H9 (cell line): Measurements from ENCODE around the gene NEURL2. TPM values are rescaled to one million over a fixed set of nuclear protein-coding genes. Genes with fewer than 3 reads are reported as not detected.

Experiments used
- DNase-seq: peaks from one replicate; pipeline ENCODE4 v3.0.0-alpha.2; 2017
- H2AFZ ChIP-seq: one replicate; pipeline ENCODE4 v1.6.1; 2013; ENCODE audit warnings: mild to moderate bottlenecking, low read length, control low read depth, moderate library complexity
- H2AK5ac ChIP-seq: 2 replicates; pipeline ENCODE4 v1.6.1; 2013; ENCODE audit warnings: low read length, control low read depth, mixed read lengths; ENCODE audit not compliant: insufficient read length
- H2BK120ac ChIP-seq: one replicate; pipeline ENCODE4 v1.6.1; 2013; ENCODE audit warnings: low read depth, mild to moderate bottlenecking, low read length, control low read depth, inconsistent platforms; ENCODE audit not compliant: poor library complexity, severe bottlenecking
- H2BK12ac ChIP-seq: 2 replicates; pipeline ENCODE4 v1.6.1; 2013; ENCODE audit warnings: low read length, control low read depth, mixed read lengths, low read depth; ENCODE audit not compliant: insufficient read length
- H2BK15ac ChIP-seq: 2 replicates; pipeline ENCODE4 v1.6.1; 2013; ENCODE audit warnings: low read depth, low read length, control low read depth
- H2BK20ac ChIP-seq: one replicate; pipeline ENCODE4 v1.6.1; 2013; ENCODE audit warnings: low read depth, mild to moderate bottlenecking, low read length, control low read depth, inconsistent platforms; ENCODE audit not compliant: poor library complexity, severe bottlenecking
- H2BK5ac ChIP-seq: 2 replicates; pipeline ENCODE4 v1.6.1; 2013; ENCODE audit warnings: low read length, control low read depth, mixed read lengths; ENCODE audit not compliant: insufficient read length
- H3K14ac ChIP-seq: 2 replicates; pipeline ENCODE4 v1.6.1; 2013; ENCODE audit warnings: low read length, control low read depth; ENCODE audit not compliant: insufficient read depth
- H3K18ac ChIP-seq: 2 replicates; pipeline ENCODE4 v1.6.1; 2013; ENCODE audit warnings: low read depth, mild to moderate bottlenecking, mixed read lengths, low read length, control low read depth; ENCODE audit not compliant: insufficient read length
- H3K23ac ChIP-seq: 2 replicates; pipeline ENCODE4 v1.6.1; 2013; ENCODE audit warnings: low read length, control low read depth, mixed read lengths, low read depth; ENCODE audit not compliant: insufficient read length
- H3K23me2 ChIP-seq: 2 replicates; pipeline ENCODE4 v1.6.1; 2013; ENCODE audit warnings: low read depth, mild to moderate bottlenecking, mixed read lengths, low read length, control low read depth; ENCODE audit not compliant: insufficient read length, poor library complexity, severe bottlenecking
- H3K27ac ChIP-seq: 2 replicates; pipeline ENCODE4 v1.5.1; 2013; ENCODE audit warnings: low read length, control low read depth, mixed read lengths, low read depth; ENCODE audit not compliant: insufficient read length
- H3K27me3 ChIP-seq: 2 replicates; pipeline ENCODE4 v1.6.1; 2013; ENCODE audit warnings: low read length, control low read depth, inconsistent platforms; ENCODE audit not compliant: insufficient read depth
- H3K4ac ChIP-seq: 2 replicates; pipeline ENCODE4 v1.6.1; 2013; ENCODE audit warnings: low read depth, mild to moderate bottlenecking, control low read depth, inconsistent platforms, low read length, moderate library complexity
- H3K4me1 ChIP-seq: 2 replicates; pipeline ENCODE4 v1.6.1; 2013; ENCODE audit warnings: low read length, control low read depth, inconsistent platforms; ENCODE audit not compliant: insufficient read depth
- H3K4me2 ChIP-seq: 2 replicates; pipeline ENCODE4 v1.6.1; 2013; ENCODE audit warnings: low read length, control low read depth, mixed read lengths; ENCODE audit not compliant: insufficient read length, insufficient read depth
- H3K56ac ChIP-seq: 2 replicates; pipeline ENCODE4 v1.6.1; 2013; ENCODE audit warnings: low read depth, mild to moderate bottlenecking, mixed read lengths, low read length, control low read depth; ENCODE audit not compliant: insufficient read length
- H3K79me1 ChIP-seq: 2 replicates; pipeline ENCODE4 v1.6.1; 2013; ENCODE audit warnings: low read depth, mild to moderate bottlenecking, moderate library complexity, low read length, control low read depth, inconsistent platforms; ENCODE audit not compliant: insufficient read depth, poor library complexity, severe bottlenecking
- H3K79me2 ChIP-seq: 2 replicates; pipeline ENCODE4 v1.6.1; 2013; ENCODE audit warnings: low read length, control low read depth, inconsistent platforms; ENCODE audit not compliant: insufficient read depth
- H3K9ac ChIP-seq: 2 replicates; pipeline ENCODE4 v1.6.1; 2013; ENCODE audit warnings: low read length, control low read depth, mixed read lengths; ENCODE audit not compliant: insufficient read length; ENCODE audit errors: extremely low read depth
- H3K9me3 ChIP-seq: one replicate; pipeline ENCODE4 v1.6.1; 2013; ENCODE audit warnings: low read depth, low read length, inconsistent platforms; ENCODE audit not compliant: control insufficient read depth
- H3T11ph ChIP-seq: one replicate; pipeline ENCODE4 v1.6.1; 2013; ENCODE audit warnings: mild to moderate bottlenecking, low read length, control low read depth, inconsistent platforms
- H4K20me1 ChIP-seq: one replicate; pipeline ENCODE4 v1.6.1; 2013; ENCODE audit not compliant: control insufficient read depth, insufficient read length, insufficient read depth
- H4K5ac ChIP-seq: 2 replicates; pipeline ENCODE4 v1.6.1; 2013; ENCODE audit warnings: low read depth, mild to moderate bottlenecking, mixed read lengths, low read length, control low read depth; ENCODE audit not compliant: insufficient read length
- H4K8ac ChIP-seq: replicated peaks from 2 replicates; pipeline ENCODE4 v1.6.1; 2013; ENCODE audit warnings: low read length, control low read depth, mixed read lengths, low read depth; ENCODE audit not compliant: insufficient read length
- H4K91ac ChIP-seq: 2 replicates; pipeline ENCODE4 v1.6.1; 2013; ENCODE audit warnings: low read depth, mild to moderate bottlenecking, moderate library complexity, mixed read lengths, low read length, control low read depth; ENCODE audit not compliant: insufficient read length
- H3K27ac Mint-ChIP-seq, 3 experiments: 2 replicates in 2 of 3; 3 replicates in 1 of 3; pipeline ENCODE4 v1.8.0; 2020 to 2021; ENCODE audit warnings: mixed read lengths in 3 of 3, mild to moderate bottlenecking in 1 of 3, moderate library complexity in 1 of 3
- H3K27me3 Mint-ChIP-seq: 2 replicates; pipeline ENCODE4 v1.8.0; 2021; ENCODE audit warnings: low read depth, mild to moderate bottlenecking, moderate library complexity, mixed read lengths
- H3K36me3 Mint-ChIP-seq, 3 experiments: 2 replicates in 2 of 3; 3 replicates in 1 of 3; pipeline ENCODE4 v1.8.0; 2020 to 2021; ENCODE audit warnings: low read depth in 3 of 3, mixed read lengths in 3 of 3; ENCODE audit not compliant: insufficient read depth in 1 of 3
- H3K4me1 Mint-ChIP-seq, 2 experiments: 2 replicates each; pipeline ENCODE4 v1.8.0; 2020; ENCODE audit warnings: mixed read lengths in 2 of 2
- H3K4me3 Mint-ChIP-seq, 2 experiments: 2 replicates in 1 of 2; 3 replicates in 1 of 2; pipeline ENCODE4 v1.8.0; 2020 to 2021; ENCODE audit warnings: mild to moderate bottlenecking in 2 of 2, mixed read lengths in 2 of 2, moderate library complexity in 1 of 2
- H3K9me3 Mint-ChIP-seq, 2 experiments: 2 replicates in 1 of 2; 3 replicates in 1 of 2; pipeline ENCODE4 v1.8.0; 2020; ENCODE audit warnings: mild to moderate bottlenecking in 2 of 2, mixed read lengths in 2 of 2, moderate library complexity in 1 of 2
- CTCF ChIP-seq: fragments of 200-600 bp; sonication (generic); conservative IDR thresholded peaks from 3 replicates; pipeline ENCODE4 v1.8.0; 2021; ENCODE audit warnings: antibody characterized with exemption, mild to moderate bottlenecking
- WGBS: extraction: QIAGEN DNeasy Blood & Tissue Kit; methylation state at CpG from one replicate; pipeline ENCODE4 v1.1.7; 2013; ENCODE audit warnings: missing lambda C conversion rate, low lambda C conversion rate, mixed read lengths; ENCODE audit not compliant: insufficient read length; ENCODE audit errors: extremely low coverage; 5-methylcytosine and 5-hydroxymethylcytosine counted together
- total RNA-seq: library from RNA; stranded (reverse); gene quantifications from 2 replicates; pipeline ENCODE4 v1.2.1, GENCODE V29; 2021

Gene NEURL2
- total RNA-seq, 1 experiment from 2014 or later = 5.4 TPM

- Histone ChIP-seq H3K4me1 (peaks cover 5% of the 10 kb centered on the region; the same call in 1 of the 2 replicates), H4K91ac (no peak overlapping the region), H3K23me2 (peaks cover 5% of the 10 kb centered on the region), H4K20me1 (peaks cover 2% of the 10 kb centered on the region), H2BK5ac (no peak overlapping the region), H2BK12ac (no peak overlapping the region), H4K5ac (no peak overlapping the region), H3K4ac (no peak overlapping the region), H2AFZ (no peak overlapping the region), H3K23ac (no peak overlapping the region), H2AK5ac (no peak overlapping the region), H2BK120ac (no peak overlapping the region), H3K14ac (no peak overlapping the region), H3K79me1 (no peaks in the 10 kb centered on the region), H3K4me2 (no peak overlapping the region), H4K8ac (no peak overlapping the region), H2BK15ac (no peak overlapping the region), H3K27ac (no peak overlapping the region), H3T11ph (no peak overlapping the region), H3K27me3 (no peaks in the 10 kb centered on the region), H2BK20ac (no peak overlapping the region), H3K56ac (no peak overlapping the region), H3K9ac (no peak overlapping the region), H3K9me3 (no peaks in the 10 kb centered on the region), H3K79me2 (peaks cover 3% of the 10 kb centered on the region; the same call in 1 of the 2 replicates), H3K18ac (no peak overlapping the region)
- Mint-ChIP-seq H3K4me3 (no peak overlapping the region), H3K9me3 (no peaks in the 10 kb centered on the region), H3K27ac (no peak overlapping the region), H3K27me3 (no peaks in the 10 kb centered on the region), H3K4me1 (peaks cover 32 to 35% of the 10 kb centered on the region in 2 experiments), H3K36me3 (peaks cover 2 to 7% (median 3%) of the 10 kb centered on the region in 3 experiments; a peak in 3 of 7 replicates)
- WGBS = no CpG with 5 or more reads among the region's 5 CpGs
- TF ChIP-seq CTCF = no peak
- no peak for DNase-seq
These were observed 31.1 kb downstream of the NEURL2 start for GRCh38 chr20:45859916-45860315.
